Measurements from ENCODE around the gene ZNF653. TPM values are rescaled to one million over a fixed set of nuclear protein-coding genes. Genes with fewer than 3 reads are reported as not detected.

Gene ZNF653
- total and polyA plus RNA-seq, 2 of the 8 experiments (the other 6 are each of a cell fraction or from before 2014, with no cell fraction given): 7.0 to 7.9 TPM

DNA sequence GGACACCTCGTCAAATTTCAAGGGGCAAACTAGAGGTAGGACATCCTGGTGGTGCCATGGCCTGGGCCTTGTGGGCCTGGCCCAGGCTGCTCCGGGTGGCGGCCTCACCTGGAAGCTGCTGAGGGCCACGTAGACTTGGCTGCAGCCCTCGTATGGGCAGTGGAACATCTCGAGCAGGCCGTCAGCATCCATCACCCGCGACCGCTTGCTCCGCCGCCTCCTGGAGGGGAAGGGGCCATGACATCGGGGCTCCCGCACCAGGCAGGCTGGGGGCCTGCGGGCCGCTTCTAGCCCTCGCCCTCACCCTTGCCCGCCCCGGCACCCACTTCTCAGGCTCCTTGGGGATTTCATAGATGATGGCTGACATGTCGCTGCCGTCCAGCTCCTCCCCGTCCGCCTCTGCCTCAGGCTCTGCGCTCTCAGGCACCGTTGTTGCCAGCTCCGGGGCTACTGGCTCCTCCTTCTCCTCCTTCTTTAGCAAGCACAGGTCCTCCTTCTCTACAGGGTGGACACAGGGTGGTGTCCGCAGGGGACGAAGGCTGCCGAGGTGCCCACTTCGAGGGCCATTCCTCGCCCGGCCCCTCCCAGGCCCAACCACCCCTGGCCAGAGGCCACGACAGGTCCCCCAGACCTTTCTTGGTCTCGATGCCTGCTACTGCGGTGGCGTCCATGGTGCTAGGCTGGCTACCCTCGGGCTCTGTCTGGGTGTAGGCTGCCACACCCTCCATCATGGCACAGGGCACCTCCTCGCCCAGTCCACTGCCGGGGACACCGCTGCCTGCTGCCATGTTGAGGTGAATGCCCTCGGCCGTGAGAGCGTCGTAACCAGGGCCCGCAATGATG, 18.8 kb downstream of the ZNF653 start (continued):
- TF ChIP-seq, protein P1, sequence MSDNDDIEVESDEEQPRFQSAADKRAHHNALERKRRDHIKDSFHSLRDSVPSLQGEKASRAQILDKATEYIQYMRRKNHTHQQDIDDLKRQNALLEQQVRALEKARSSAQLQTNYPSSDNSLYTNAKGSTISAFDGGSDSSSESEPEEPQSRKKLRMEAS (IDR thresholded peaks at IDR 0.05): no peak
- no peak for TF ChIP-seq KDM1A (IDR thresholded peaks at IDR 0.05; ENCODE audit: borderline replicate concordance, low read length)
- no peak for TF ChIP-seq POU5F1 (IDR thresholded peaks at IDR 0.05; ENCODE audit: low read depth, low read length)
